ENCODE data around the gene EHHADH. TPM values are rescaled to one million over a fixed set of nuclear protein-coding genes. Genes with fewer than 3 reads are reported as not detected.

The EHHADH gene
- total and polyA plus RNA-seq, 2 donors (not counting 3 experiments of a cell fraction or from before 2014, with no cell fraction given): 1.3 to 5.8 TPM

DNA sequence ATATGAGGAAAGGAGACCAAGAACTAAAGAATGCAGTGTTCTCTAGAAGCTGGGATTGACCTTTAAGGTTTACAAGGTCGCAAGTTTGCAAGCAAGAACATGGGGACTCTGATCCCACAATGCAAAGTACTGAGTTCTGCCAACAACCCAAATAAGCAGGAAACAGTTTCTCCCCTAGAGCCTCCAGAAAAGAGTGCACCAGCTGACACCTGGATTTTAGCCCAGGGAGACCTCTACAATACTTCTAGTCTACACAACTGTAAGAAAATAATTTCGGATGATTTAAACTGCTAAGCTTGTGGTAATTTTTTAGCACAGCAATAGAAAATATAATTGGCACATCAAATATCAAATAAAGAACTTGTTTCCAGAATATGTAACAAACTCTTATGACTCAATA is 46.4 kb downstream of the EHHADH start:
- H3K9me3 ChIP-seq (replicated peaks; ENCODE audit: control insufficient read depth, insufficient read depth, low read length): no peaks in the 10 kb centered on the region
- TF ChIP-seq JUN (IDR thresholded peaks at IDR 0.05; ENCODE audit: borderline replicate concordance, insufficient read depth, insufficient read length, low read depth) (no peak), POLR2AphosphoS5 (IDR thresholded peaks at IDR 0.05; ENCODE audit: insufficient read depth, low read depth, low read length) (no peak), FOS (IDR thresholded peaks at IDR 0.05; ENCODE audit: borderline replicate concordance, insufficient read depth, low read length) (no peak), EZH2 (IDR thresholded peaks at IDR 0.05; ENCODE audit: borderline replicate concordance, low read depth, low read length, severe bottlenecking) (no peak), POLR2A (IDR thresholded peaks at IDR 0.05; ENCODE audit: low read depth, low read length) (no peak), MYC (IDR thresholded peaks at IDR 0.05; ENCODE audit: low read depth, low read length) (no peak), CTCF (IDR thresholded peaks at IDR 0.05; ENCODE audit: extremely low read depth in 1 of 2, insufficient read depth in 1 of 2, low read depth in 1 of 2, low read length in 2 of 2) (no peak), GATA2 (IDR thresholded peaks at IDR 0.05; ENCODE audit: insufficient read depth, insufficient read length, low read depth, low read length) (no peak)
- TF ChIP-seq, protein P1, sequence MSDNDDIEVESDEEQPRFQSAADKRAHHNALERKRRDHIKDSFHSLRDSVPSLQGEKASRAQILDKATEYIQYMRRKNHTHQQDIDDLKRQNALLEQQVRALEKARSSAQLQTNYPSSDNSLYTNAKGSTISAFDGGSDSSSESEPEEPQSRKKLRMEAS (IDR thresholded peaks at IDR 0.05; ENCODE audit: insufficient read depth, insufficient read length): no peak
- H3K4me1 ChIP-seq (ENCODE audit: control insufficient read depth, extremely low read depth, insufficient read depth, low read length): no peaks in the 10 kb centered on the region
- no peaks in the 10 kb centered on the region for H3K27me3 ChIP-seq (ENCODE audit: control insufficient read depth in 2 of 2, insufficient read depth in 2 of 2, low read length in 2 of 2)
- H3K36me3 ChIP-seq (ENCODE audit: control insufficient read depth in 2 of 2, extremely low read depth in 1 of 2, insufficient read depth in 2 of 2, low read length in 2 of 2): no peaks in the 10 kb centered on the region
- H3K4me3 ChIP-seq (replicated peaks in 1 of 3; ENCODE audit: insufficient read depth in 1 of 3, low read depth in 1 of 3, low read length in 3 of 3): no peak overlapping the region
- FAIRE-seq: no peak
- H2AFZ ChIP-seq (ENCODE audit: low read depth, low read length): no peak overlapping the region
- dilution Hi-C loops (cut with MboI; ENCODE audit: extremely low pct_ligation_motif_present, low sequenced_read_pairs) (no loop called here), intact Hi-C loops (cut with micrococcal nuclease) (no loop called here)
- H3K4me2 ChIP-seq (ENCODE audit: insufficient read depth, low read length): no peak overlapping the region
- ChIA-PET POLR2A (no interaction called here), CTCF (interaction anchor here (1.0 to 1.4 kb wide), 2 partner anchors 9 to 50 kb away, joined by 3 to 4 read pairs; no protein-coding TSS in a partner anchor)
- no peaks in the 10 kb centered on the region for H3K9me1 ChIP-seq (replicated peaks; ENCODE audit: control insufficient read depth, extremely low read depth, insufficient read depth, low read length)
- BruUV-seq (replicated peaks): no TSS peak
- DNase-seq (ENCODE audit: low read depth, low spot score): no peak
- H3K27ac ChIP-seq (ENCODE audit: insufficient read depth, low read depth, low read length): no peak overlapping the region
- no peak overlapping the region for H3K9ac ChIP-seq (replicated peaks; ENCODE audit: extremely low read depth, insufficient read depth, low read length)
- H3K79me2 ChIP-seq (ENCODE audit: control insufficient read depth, insufficient read depth, low read length): no peaks in the 10 kb centered on the region
- no peaks in the 10 kb centered on the region for H4K20me1 ChIP-seq (replicated peaks; ENCODE audit: control insufficient read depth, extremely low read depth, insufficient read depth, low read length)

Data from endothelial cell of umbilical vein (primary cell).